Measurements from ENCODE around the gene TTC28.

The TTC28 gene

GRCh38 chr22:27991586-27992293 lies 687.9 kb downstream of the TTC28 start:
- H3K4me3 ChIP-seq (ENCODE audit: low read depth, low read length), result no peak overlapping the region
- H3K9me3 ChIP-seq (ENCODE audit: control insufficient read depth, insufficient read depth, low read depth, low read length), result no peaks in the 10 kb centered on the region
- peaks cover 0 to 35% of the 10 kb centered on the region in 2 experiments; a peak in 1 of 3 replicates for H3K36me3 ChIP-seq (ENCODE audit: control insufficient read depth in 2 of 2, insufficient read depth in 1 of 2, low read length in 2 of 2)
- H3K4me1 ChIP-seq (ENCODE audit: control insufficient read depth, insufficient read depth, low read length), result no peaks in the 10 kb centered on the region
- POLR2A ChIA-PET, result no interaction called here
- CTCF ChIA-PET, result interaction anchor here (0.6 to 1.9 kb wide), 8 partner anchors 18 to 608 kb away, joined by 3 to 7 read pairs (median 4); partner anchors contain the start of gene PITPNB
- H3K27ac ChIP-seq (ENCODE audit: extremely low read depth, low read depth, low read length), result no peak overlapping the region
- no peak for TF ChIP-seq ZEB2 (tag by site-specific recombination; IDR thresholded peaks at IDR 0.05)
- no peak for TF ChIP-seq FEZF1 (tag by site-specific recombination; IDR thresholded peaks at IDR 0.05)
- no peak for TF ChIP-seq KLF10 (tag by site-specific recombination; IDR thresholded peaks at IDR 0.05)
- no peak for TF ChIP-seq ZBTB8A (tag by site-specific recombination; IDR thresholded peaks at IDR 0.05)
- no peak for TF ChIP-seq ZNF521 (tag by site-specific recombination; IDR thresholded peaks at IDR 0.05)
- TF ChIP-seq ZBTB49 (tag by site-specific recombination; IDR thresholded peaks at IDR 0.05; ENCODE audit: low read depth), result no peak
- TF ChIP-seq ZNF394 (tag by site-specific recombination; IDR thresholded peaks at IDR 0.05; ENCODE audit: borderline replicate concordance), result no peak
- no peak for TF ChIP-seq SP7 (tag by site-specific recombination; IDR thresholded peaks at IDR 0.05)
- TF ChIP-seq ZBTB7A (tag by site-specific recombination; IDR thresholded peaks at IDR 0.05; ENCODE audit: low read depth), result no peak
- no peak for TF ChIP-seq ZFP41 (tag by site-specific recombination; IDR thresholded peaks at IDR 0.05; ENCODE audit: borderline replicate concordance)
- TF ChIP-seq ZNF501 (tag by site-specific recombination; IDR thresholded peaks at IDR 0.05), result no peak
- no peak for TF ChIP-seq ZNF423 (tag by site-specific recombination; IDR thresholded peaks at IDR 0.05)
- TF ChIP-seq PATZ1 (tag by site-specific recombination; IDR thresholded peaks at IDR 0.05), result no peak

GRCh38 chr22:27990879-27991278 lies 688.8 kb downstream of the TTC28 start:
- Histone ChIP-seq H3K27ac (ENCODE audit: extremely low read depth, low read depth, low read length) (no peak overlapping the region), H3K36me3 (ENCODE audit: control insufficient read depth in 2 of 2, insufficient read depth in 1 of 2, low read length in 2 of 2) (peaks cover 0 to 40% of the 10 kb centered on the region in 2 experiments; a peak in 1 of 3 replicates), H3K9me3 (ENCODE audit: control insufficient read depth, insufficient read depth, low read depth, low read length) (no peaks in the 10 kb centered on the region), H3K4me3 (ENCODE audit: low read depth, low read length) (no peak overlapping the region), H3K4me1 (ENCODE audit: control insufficient read depth, insufficient read depth, low read length) (no peaks in the 10 kb centered on the region)
- CTCF ChIA-PET, result interaction anchor here (0.6 to 1.9 kb wide), 6 partner anchors 12 to 110 kb away, joined by 4 to 7 read pairs (median 6); partner anchors contain the start of gene PITPNB
- POLR2A ChIA-PET, result no interaction called here
- TF ChIP-seq ZNF280D (tag by site-specific recombination; IDR thresholded peaks at IDR 0.05) (no peak), HOXA7 (CRISPR knock-in tag; IDR thresholded peaks at IDR 0.05; ENCODE audit: borderline replicate concordance) (no peak), OSR2 (tag by site-specific recombination; IDR thresholded peaks at IDR 0.05) (no peak), ZEB2 (tag by site-specific recombination; IDR thresholded peaks at IDR 0.05) (no peak), ZNF140 (tag by site-specific recombination; IDR thresholded peaks at IDR 0.05) (no peak), ZNF157 (tag by site-specific recombination; IDR thresholded peaks at IDR 0.05) (no peak), RBAK (tag by site-specific recombination; IDR thresholded peaks at IDR 0.05) (no peak), ZNF391 (tag by site-specific recombination; IDR thresholded peaks at IDR 0.05; ENCODE audit: borderline replicate concordance, low read depth) (no peak), ZNF146 (tag by site-specific recombination; IDR thresholded peaks at IDR 0.05) (no peak), ZNF692 (tag by site-specific recombination; IDR thresholded peaks at IDR 0.05) (no peak), ZNF514 (tag by site-specific recombination; IDR thresholded peaks at IDR 0.05) (no peak), KLF1 (tag by site-specific recombination; IDR thresholded peaks at IDR 0.05) (peak; percentile 46), ZNF23 (tag by site-specific recombination; IDR thresholded peaks at IDR 0.05; ENCODE audit: borderline replicate concordance) (no peak), ZNF600 (tag by site-specific recombination; IDR thresholded peaks at IDR 0.05) (peak; percentile 71), ZXDB (tag by site-specific recombination; IDR thresholded peaks at IDR 0.05) (peak; percentile 30; the same call in 1 of the 2 replicates)

Data from HEK293 (cell line).